ENCODE measurements around the gene FAM120A. TPM values are rescaled to one million over a fixed set of nuclear protein-coding genes. Genes with fewer than 3 reads are reported as not detected.

Gene FAM120A
- polyA plus RNA-seq, 4 donors, result 36.2 to 85.8 (median 65.6) TPM

- WGBS, 3 donors, result 88 to 92% (median 89%) methylated on average over 5 of the region's 5 CpGs
- H3K36me3 ChIP-seq (ENCODE audit: control insufficient read depth in 3 of 3, insufficient read depth in 2 of 3, low read depth in 1 of 3, low read length in 3 of 3), result peaks cover 0 to 17% (median 0%) of the 10 kb centered on the region in 3 donors
- H3K9me3 ChIP-seq (ENCODE audit: control insufficient read depth in 2 of 2, insufficient read depth in 1 of 2, low read depth in 1 of 2, low read length in 1 of 2), result peaks cover 0 to 16% of the 10 kb centered on the region in 2 donors
- FAIRE-seq (no peak), DNase-seq (no peak)
- no peaks in the 10 kb centered on the region for H3K4me1 ChIP-seq (ENCODE audit: control insufficient read depth in 3 of 3, insufficient read depth in 2 of 3, low read depth in 1 of 3, low read length in 2 of 3)
- H3K4me3 ChIP-seq (ENCODE audit: low read depth in 1 of 3, low read length in 3 of 3), result no peak overlapping the region
- no peaks in the 10 kb centered on the region for H3K27me3 ChIP-seq (ENCODE audit: control insufficient read depth in 3 of 3, insufficient read depth in 3 of 3, low read length in 3 of 3)
- no peak overlapping the region for H3K27ac ChIP-seq (ENCODE audit: low read depth in 1 of 3, low read length in 2 of 3)
Measured at GRCh38 chr9:93613174-93613573, 161.7 kb downstream of the FAM120A start.

- no peak overlapping the region for H3K27ac ChIP-seq (ENCODE audit: low read depth in 1 of 3, low read length in 2 of 3)
- no peak for FAIRE-seq
- peaks cover 0 to 15% of the 10 kb centered on the region in 2 donors for H3K9me3 ChIP-seq (ENCODE audit: control insufficient read depth in 2 of 2, insufficient read depth in 1 of 2, low read depth in 1 of 2, low read length in 1 of 2)
- no peaks in the 10 kb centered on the region for H3K4me1 ChIP-seq (ENCODE audit: control insufficient read depth in 3 of 3, insufficient read depth in 2 of 3, low read depth in 1 of 3, low read length in 2 of 3)
- H3K27me3 ChIP-seq (ENCODE audit: control insufficient read depth in 3 of 3, insufficient read depth in 3 of 3, low read length in 3 of 3), result no peaks in the 10 kb centered on the region
- 61 to 89% (median 65%) methylated on average over 3 of the region's 3 CpGs for WGBS, 3 donors
- DNase-seq, result no peak
- H3K36me3 ChIP-seq (ENCODE audit: control insufficient read depth in 3 of 3, insufficient read depth in 2 of 3, low read depth in 1 of 3, low read length in 3 of 3), result peaks cover 0 to 18% (median 0%) of the 10 kb centered on the region in 3 donors
- no peak overlapping the region for H3K4me3 ChIP-seq (ENCODE audit: low read depth in 1 of 3, low read length in 3 of 3)
Measured at GRCh38 chr9:93613791-93614190, 162.3 kb downstream of the FAM120A start.

- Histone ChIP-seq H3K4me3 (ENCODE audit: low read depth in 1 of 3, low read length in 3 of 3) (no peak overlapping the region), H3K9me3 (ENCODE audit: control insufficient read depth in 2 of 2, insufficient read depth in 1 of 2, low read depth in 1 of 2, low read length in 1 of 2) (peaks cover 0 to 8% of the 10 kb centered on the region in 2 donors), H3K4me1 (ENCODE audit: control insufficient read depth in 3 of 3, insufficient read depth in 2 of 3, low read depth in 1 of 3, low read length in 2 of 3) (no peaks in the 10 kb centered on the region), H3K36me3 (ENCODE audit: control insufficient read depth in 3 of 3, insufficient read depth in 2 of 3, low read depth in 1 of 3, low read length in 3 of 3) (peaks cover 0 to 24% (median 0%) of the 10 kb centered on the region in 3 donors), H3K27ac (ENCODE audit: low read depth in 1 of 3, low read length in 2 of 3) (no peak overlapping the region), H3K27me3 (ENCODE audit: control insufficient read depth in 3 of 3, insufficient read depth in 3 of 3, low read length in 3 of 3) (no peaks in the 10 kb centered on the region)
- DNase-seq (no peak), FAIRE-seq (no peak)
- WGBS, 3 donors, result 84 to 88% (median 88%) methylated on average over 5 of the region's 5 CpGs
Measured at GRCh38 chr9:93614830-93615468, 163.5 kb downstream of the FAM120A start.

Other genes with a start within 250 kb of the FAM120A start
- 10 to 100 TPM; 29.7 to 62.9 (median 32.0) TPM for gene FAM120AOS, start 1.9 kb downstream of the FAM120A start, polyA plus RNA-seq
- 10 to 100 TPM in 3 of 4 donors, 1 to 10 TPM in 1; 8.6 to 21.2 (median 12.8) TPM for gene PHF2, start 124.9 kb downstream of the FAM120A start, polyA plus RNA-seq

Data from small intestine (tissue), 7 donors.